Liver (tissue), 9 donors: Measurements from ENCODE around the gene JPH4. TPM values are rescaled to one million over a fixed set of nuclear protein-coding genes. Genes with fewer than 3 reads are reported as not detected.

ENCODE experiments used
- DNase-seq: peaks from one replicate; pipeline ENCODE4 v3.0.0-alpha.2; 2017; ENCODE audit warnings: low spot score
- H3K27ac ChIP-seq, 2 donors: one replicate each; pipeline ENCODE4 v1.7.0; 2013; ENCODE audit warnings: inconsistent platforms in 2 of 2, low read length in 2 of 2, control low read depth in 1 of 2, low read depth in 1 of 2, mild to moderate bottlenecking in 1 of 2
- H3K27me3 ChIP-seq, 4 donors: one replicate each; pipeline versions ENCODE4 v1.6.1 to v1.7.0; 2013; ENCODE audit warnings: low read length in 3 of 4, inconsistent platforms in 1 of 4, mild to moderate bottlenecking in 1 of 4, moderate library complexity in 1 of 4; ENCODE audit not compliant: control insufficient read depth in 4 of 4, insufficient read depth in 4 of 4
- H3K36me3 ChIP-seq, 4 donors: one replicate each; pipeline versions ENCODE4 v1.6.1 to v1.7.0; 2013; ENCODE audit warnings: low read length in 3 of 4, mild to moderate bottlenecking in 3 of 4, low read depth in 1 of 4, moderate library complexity in 1 of 4; ENCODE audit not compliant: control insufficient read depth in 4 of 4, insufficient read depth in 3 of 4
- H3K4me1 ChIP-seq, 4 donors: one replicate each; pipeline versions ENCODE4 v1.6.1 to v1.7.0; 2013; ENCODE audit warnings: low read length in 3 of 4, mild to moderate bottlenecking in 3 of 4, moderate library complexity in 1 of 4; ENCODE audit not compliant: control insufficient read depth in 4 of 4, insufficient read depth in 4 of 4
- H3K4me3 ChIP-seq, 3 donors: one replicate each; pipeline versions ENCODE4 v1.6.1 to v1.7.0; 2013; ENCODE audit warnings: low read length in 3 of 3, control low read depth in 1 of 3, low read depth in 1 of 3, mild to moderate bottlenecking in 1 of 3
- H3K9ac ChIP-seq, 2 donors: one replicate each; pipeline ENCODE4 v1.7.0; 2013; ENCODE audit warnings: low read length in 2 of 2, mild to moderate bottlenecking in 2 of 2, moderate library complexity in 2 of 2, control low read depth in 1 of 2, low read depth in 1 of 2
- H3K9me3 ChIP-seq, 4 donors: one replicate each; pipeline versions ENCODE4 v1.6.1 to v1.7.0; 2013; ENCODE audit warnings: low read length in 3 of 4; ENCODE audit not compliant: control insufficient read depth in 4 of 4
- ATF3 ChIP-seq: IDR thresholded peaks from 2 replicates; pipeline ENCODE4 v1.6.1; 2016; ENCODE audit warnings: antibody characterized with exemption
- EGR1 ChIP-seq, 2 donors: IDR thresholded peaks; 2 replicates each; pipeline ENCODE4 v1.6.1; 2016 to 2018; ENCODE audit warnings: antibody characterized with exemption in 2 of 2, low read depth in 2 of 2
- FOXA1 ChIP-seq: IDR thresholded peaks from 2 replicates; pipeline ENCODE4 v1.6.1; 2016; ENCODE audit warnings: antibody characterized with exemption
- FOXA2 ChIP-seq: IDR thresholded peaks from 2 replicates; pipeline ENCODE4 v1.6.1; 2016; ENCODE audit warnings: antibody characterized with exemption
- GABPA ChIP-seq, 2 donors: IDR thresholded peaks in 1 of 2; conservative IDR thresholded peaks in 1 of 2; 2 replicates each; pipeline ENCODE4 v1.6.1; 2016; ENCODE audit warnings: antibody characterized with exemption in 2 of 2, mild to moderate bottlenecking in 1 of 2, moderate library complexity in 1 of 2
- HNF4A ChIP-seq, 2 donors: conservative IDR thresholded peaks; 2 replicates each; pipeline ENCODE4 v1.6.1; 2016; ENCODE audit warnings: antibody characterized with exemption in 2 of 2, mild to moderate bottlenecking in 2 of 2
- HNF4G ChIP-seq: IDR thresholded peaks from 2 replicates; pipeline ENCODE4 v1.6.1; 2016; ENCODE audit warnings: antibody characterized with exemption
- JUND ChIP-seq, 2 donors: IDR thresholded peaks; 2 replicates each; pipeline ENCODE4 v1.6.1; 2016; ENCODE audit warnings: antibody characterized with exemption in 2 of 2
- NR2F2 ChIP-seq: IDR thresholded peaks from 2 replicates; pipeline ENCODE4 v1.6.1; 2016; ENCODE audit warnings: antibody characterized with exemption
- RAD21 ChIP-seq, 2 donors: IDR thresholded peaks; 2 replicates each; pipeline ENCODE4 v1.6.1; 2016; ENCODE audit warnings: antibody characterized with exemption in 2 of 2, mild to moderate bottlenecking in 2 of 2
- RXRA ChIP-seq, 2 donors: IDR thresholded peaks; 2 replicates each; pipeline ENCODE4 v1.6.1; 2017 to 2018; ENCODE audit warnings: antibody characterized with exemption in 2 of 2, mild to moderate bottlenecking in 1 of 2
- SP1 ChIP-seq: IDR thresholded peaks from 2 replicates; pipeline ENCODE4 v1.6.1; 2018; ENCODE audit warnings: antibody characterized with exemption, mild to moderate bottlenecking
- TAF1 ChIP-seq: conservative IDR thresholded peaks from 2 replicates; pipeline ENCODE4 v1.6.1; 2016; ENCODE audit warnings: antibody characterized with exemption, mild to moderate bottlenecking
- YY1 ChIP-seq: IDR thresholded peaks from 2 replicates; pipeline ENCODE4 v1.6.1; 2016; ENCODE audit warnings: antibody characterized with exemption, mild to moderate bottlenecking
- WGBS: extraction: QIAGEN DNeasy Blood & Tissue Kit; methylation state at CpG from one replicate; pipeline ENCODE4 v1.1.7; 2013; 5-methylcytosine and 5-hydroxymethylcytosine counted together
- polyA plus RNA-seq, 2 donors: library from polyadenylated mRNA; stranded (reverse) in 1 of 2; unstranded in 1 of 2; fragments of 200-250 nt in 1 of 2; fragments of >200 nt in 1 of 2; fragmentation: Nextera tagmentation in 1 of 2; extraction: Ambion mirVana in 1 of 2; gene quantifications; one replicate each; pipeline versions ENCODE4 v1.2.1 to v1.2.3, GENCODE V29; 2013 to 2015
- total RNA-seq, 2 donors: library from RNA; depleted of rRNA; stranded (reverse); fragments of >200 nt; gene quantifications; one replicate each; pipeline ENCODE4 v1.2.3, GENCODE V29; 2014
- TF ChIP-seq, protein P1 (sequence below): fragments of 150-350 bp; IDR thresholded peaks from 2 replicates; pipeline ENCODE4 v1.5.1; 2017; ENCODE audit warnings: improper control_type of control experiment, low read depth, low read length; ENCODE audit not compliant: missing input control
- TF ChIP-seq, protein P2 (sequence below): IDR thresholded peaks from 2 replicates; pipeline ENCODE4 v1.6.1; 2016; ENCODE audit warnings: antibody characterized with exemption
- TF ChIP-seq, protein P3 (sequence below): IDR thresholded peaks from 2 replicates; pipeline ENCODE4 v1.6.1; 2016; ENCODE audit warnings: antibody characterized with exemption, mild to moderate bottlenecking
- TF ChIP-seq, protein P4 (sequence below): IDR thresholded peaks from 2 replicates; pipeline ENCODE4 v1.6.1; 2016; ENCODE audit warnings: antibody characterized with exemption
- donor health status: healthy.
- donor health status: healthy.
- donor health status: healthy.
- donor health status: healthy.
- donor health status: healthy.

JPH4 gene
- total and polyA plus RNA-seq, 4 donors, result 0.07 to 0.24 (median 0.16) TPM

DNA sequence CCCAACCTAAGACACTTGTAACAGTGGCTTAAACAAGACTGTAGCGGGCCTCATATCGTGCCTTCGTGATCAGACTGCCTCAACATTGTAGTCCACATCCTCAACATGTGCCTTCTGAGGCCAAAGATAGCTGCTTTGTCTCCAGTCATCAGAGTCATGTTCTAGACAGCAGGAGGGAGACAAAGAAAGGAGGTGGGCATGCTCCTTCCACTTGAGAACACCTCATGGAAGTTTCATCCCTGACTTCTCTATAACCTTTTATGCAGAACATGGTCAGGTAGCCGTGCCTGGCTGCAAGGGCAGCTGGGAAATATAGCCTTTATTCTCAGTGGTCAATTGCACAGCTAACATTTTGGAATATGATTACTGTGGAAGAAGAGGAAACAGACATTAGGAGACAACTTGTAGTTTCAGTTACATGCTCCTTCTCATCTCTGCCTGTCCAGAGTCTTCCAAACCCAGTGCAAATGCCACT, 32.3 kb upstream of the JPH4 start:
- no peak for TF ChIP-seq GABPA (IDR thresholded peaks at IDR 0.05 in 1 of 2, conservative IDR thresholded peaks at IDR 0.05 in 1 of 2)
- TF ChIP-seq, protein P1, sequence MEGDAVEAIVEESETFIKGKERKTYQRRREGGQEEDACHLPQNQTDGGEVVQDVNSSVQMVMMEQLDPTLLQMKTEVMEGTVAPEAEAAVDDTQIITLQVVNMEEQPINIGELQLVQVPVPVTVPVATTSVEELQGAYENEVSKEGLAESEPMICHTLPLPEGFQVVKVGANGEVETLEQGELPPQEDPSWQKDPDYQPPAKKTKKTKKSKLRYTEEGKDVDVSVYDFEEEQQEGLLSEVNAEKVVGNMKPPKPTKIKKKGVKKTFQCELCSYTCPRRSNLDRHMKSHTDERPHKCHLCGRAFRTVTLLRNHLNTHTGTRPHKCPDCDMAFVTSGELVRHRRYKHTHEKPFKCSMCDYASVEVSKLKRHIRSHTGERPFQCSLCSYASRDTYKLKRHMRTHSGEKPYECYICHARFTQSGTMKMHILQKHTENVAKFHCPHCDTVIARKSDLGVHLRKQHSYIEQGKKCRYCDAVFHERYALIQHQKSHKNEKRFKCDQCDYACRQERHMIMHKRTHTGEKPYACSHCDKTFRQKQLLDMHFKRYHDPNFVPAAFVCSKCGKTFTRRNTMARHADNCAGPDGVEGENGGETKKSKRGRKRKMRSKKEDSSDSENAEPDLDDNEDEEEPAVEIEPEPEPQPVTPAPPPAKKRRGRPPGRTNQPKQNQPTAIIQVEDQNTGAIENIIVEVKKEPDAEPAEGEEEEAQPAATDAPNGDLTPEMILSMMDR, result no peak
- no peak for TF ChIP-seq RAD21 (IDR thresholded peaks at IDR 0.05)
- no peak for TF ChIP-seq FOXA2
- no peak for TF ChIP-seq YY1
- no peak for TF ChIP-seq TAF1
- no peak for TF ChIP-seq FOXA1
- TF ChIP-seq EGR1 (IDR thresholded peaks at IDR 0.05; ENCODE audit: low read depth in 2 of 2), result no peak
- TF ChIP-seq HNF4G, result no peak
- TF ChIP-seq SP1, result no peak
- no peak for TF ChIP-seq RXRA (IDR thresholded peaks at IDR 0.05)
- no peak for TF ChIP-seq HNF4A (conservative IDR thresholded peaks at IDR 0.05)
- TF ChIP-seq, protein P2, sequence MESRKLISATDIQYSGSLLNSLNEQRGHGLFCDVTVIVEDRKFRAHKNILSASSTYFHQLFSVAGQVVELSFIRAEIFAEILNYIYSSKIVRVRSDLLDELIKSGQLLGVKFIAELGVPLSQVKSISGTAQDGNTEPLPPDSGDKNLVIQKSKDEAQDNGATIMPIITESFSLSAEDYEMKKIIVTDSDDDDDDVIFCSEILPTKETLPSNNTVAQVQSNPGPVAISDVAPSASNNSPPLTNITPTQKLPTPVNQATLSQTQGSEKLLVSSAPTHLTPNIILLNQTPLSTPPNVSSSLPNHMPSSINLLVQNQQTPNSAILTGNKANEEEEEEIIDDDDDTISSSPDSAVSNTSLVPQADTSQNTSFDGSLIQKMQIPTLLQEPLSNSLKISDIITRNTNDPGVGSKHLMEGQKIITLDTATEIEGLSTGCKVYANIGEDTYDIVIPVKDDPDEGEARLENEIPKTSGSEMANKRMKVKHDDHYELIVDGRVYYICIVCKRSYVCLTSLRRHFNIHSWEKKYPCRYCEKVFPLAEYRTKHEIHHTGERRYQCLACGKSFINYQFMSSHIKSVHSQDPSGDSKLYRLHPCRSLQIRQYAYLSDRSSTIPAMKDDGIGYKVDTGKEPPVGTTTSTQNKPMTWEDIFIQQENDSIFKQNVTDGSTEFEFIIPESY, result no peak
- TF ChIP-seq JUND (IDR thresholded peaks at IDR 0.05), result no peak
- TF ChIP-seq, protein P3, sequence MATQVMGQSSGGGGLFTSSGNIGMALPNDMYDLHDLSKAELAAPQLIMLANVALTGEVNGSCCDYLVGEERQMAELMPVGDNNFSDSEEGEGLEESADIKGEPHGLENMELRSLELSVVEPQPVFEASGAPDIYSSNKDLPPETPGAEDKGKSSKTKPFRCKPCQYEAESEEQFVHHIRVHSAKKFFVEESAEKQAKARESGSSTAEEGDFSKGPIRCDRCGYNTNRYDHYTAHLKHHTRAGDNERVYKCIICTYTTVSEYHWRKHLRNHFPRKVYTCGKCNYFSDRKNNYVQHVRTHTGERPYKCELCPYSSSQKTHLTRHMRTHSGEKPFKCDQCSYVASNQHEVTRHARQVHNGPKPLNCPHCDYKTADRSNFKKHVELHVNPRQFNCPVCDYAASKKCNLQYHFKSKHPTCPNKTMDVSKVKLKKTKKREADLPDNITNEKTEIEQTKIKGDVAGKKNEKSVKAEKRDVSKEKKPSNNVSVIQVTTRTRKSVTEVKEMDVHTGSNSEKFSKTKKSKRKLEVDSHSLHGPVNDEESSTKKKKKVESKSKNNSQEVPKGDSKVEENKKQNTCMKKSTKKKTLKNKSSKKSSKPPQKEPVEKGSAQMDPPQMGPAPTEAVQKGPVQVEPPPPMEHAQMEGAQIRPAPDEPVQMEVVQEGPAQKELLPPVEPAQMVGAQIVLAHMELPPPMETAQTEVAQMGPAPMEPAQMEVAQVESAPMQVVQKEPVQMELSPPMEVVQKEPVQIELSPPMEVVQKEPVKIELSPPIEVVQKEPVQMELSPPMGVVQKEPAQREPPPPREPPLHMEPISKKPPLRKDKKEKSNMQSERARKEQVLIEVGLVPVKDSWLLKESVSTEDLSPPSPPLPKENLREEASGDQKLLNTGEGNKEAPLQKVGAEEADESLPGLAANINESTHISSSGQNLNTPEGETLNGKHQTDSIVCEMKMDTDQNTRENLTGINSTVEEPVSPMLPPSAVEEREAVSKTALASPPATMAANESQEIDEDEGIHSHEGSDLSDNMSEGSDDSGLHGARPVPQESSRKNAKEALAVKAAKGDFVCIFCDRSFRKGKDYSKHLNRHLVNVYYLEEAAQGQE, result no peak
- TF ChIP-seq, protein P4, sequence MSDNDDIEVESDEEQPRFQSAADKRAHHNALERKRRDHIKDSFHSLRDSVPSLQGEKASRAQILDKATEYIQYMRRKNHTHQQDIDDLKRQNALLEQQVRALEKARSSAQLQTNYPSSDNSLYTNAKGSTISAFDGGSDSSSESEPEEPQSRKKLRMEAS, result no peak
- TF ChIP-seq ATF3, result no peak
- no peak for TF ChIP-seq NR2F2
- no peaks in the 10 kb centered on the region for H3K9me3 ChIP-seq
- H3K36me3 ChIP-seq, result no peaks in the 10 kb centered on the region
- no peak overlapping the region for H3K9ac ChIP-seq
- H3K27me3 ChIP-seq, result no peaks in the 10 kb centered on the region
- H3K4me3 ChIP-seq, result no peak overlapping the region
- peaks cover 17 to 59% (median 47%) of the 10 kb centered on the region in 4 donors for H3K4me1 ChIP-seq
- peak overlapping the region; percentile 68 to 74 for H3K27ac ChIP-seq
- DNase-seq, result no peak
- 60% methylated on average over 4 of the region's 4 CpGs for WGBS
